ENCODE measurements around the gene C1orf122.

The C1orf122 gene

DNA sequence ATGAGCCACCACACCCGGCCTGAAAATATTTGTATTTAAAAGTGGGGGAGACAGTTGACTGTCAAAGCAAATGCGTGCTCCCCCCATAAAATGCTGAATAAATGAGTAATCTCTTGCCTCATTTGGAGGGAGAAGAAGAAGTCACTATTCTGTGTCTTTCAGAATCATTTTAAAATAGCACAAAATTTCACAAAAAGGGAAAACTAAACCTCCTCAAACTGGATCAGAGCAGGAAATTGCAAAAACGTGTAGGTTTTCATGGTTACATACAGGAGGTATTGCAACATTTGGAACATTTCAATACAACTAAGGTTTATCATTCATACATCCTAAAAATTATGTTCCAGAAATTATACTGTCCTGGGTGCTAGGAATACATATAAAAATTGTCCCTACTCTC is 38.2 kb downstream of the C1orf122 start:
- no peak for DNase-seq (ENCODE audit: low read depth)

DNA sequence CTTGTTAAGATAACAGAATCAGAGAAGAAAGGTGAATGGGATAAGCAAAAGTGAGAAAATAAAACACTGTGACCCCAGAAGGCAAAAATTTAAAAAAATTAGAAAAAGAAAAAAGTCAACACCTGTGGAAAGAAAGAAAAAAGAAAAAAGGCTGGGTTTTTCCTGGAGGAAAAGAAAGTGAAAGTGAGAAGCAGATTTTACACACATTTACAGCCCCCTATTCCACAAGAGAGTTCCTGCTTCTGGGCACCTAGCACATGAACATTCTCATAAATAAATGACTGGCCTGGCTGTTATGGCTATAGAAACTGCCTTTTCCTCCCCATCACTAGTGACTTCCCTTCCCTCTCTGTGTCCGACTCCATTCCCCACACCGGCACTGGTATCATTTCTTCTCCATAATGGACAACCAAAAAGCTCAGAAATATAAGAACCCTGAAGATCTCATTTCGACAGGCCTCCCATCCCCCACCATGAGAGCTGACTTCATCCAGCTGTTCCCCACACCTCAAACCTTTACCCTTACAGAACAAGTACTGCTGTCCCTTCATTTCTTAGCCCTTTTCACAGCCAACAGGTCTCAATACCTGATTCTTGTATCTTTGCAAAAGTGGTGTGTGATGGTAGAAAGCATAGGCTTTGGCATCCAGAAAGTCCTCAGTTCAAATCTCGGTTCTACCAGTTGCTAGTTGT is 39.2 kb downstream of the C1orf122 start:
- DNase-seq (ENCODE audit: low read depth) = no peak

GRCh38 chr1:37849480-37849879 is 41.9 kb downstream of the C1orf122 start:
- no peak for DNase-seq (ENCODE audit: low read depth)

DNA sequence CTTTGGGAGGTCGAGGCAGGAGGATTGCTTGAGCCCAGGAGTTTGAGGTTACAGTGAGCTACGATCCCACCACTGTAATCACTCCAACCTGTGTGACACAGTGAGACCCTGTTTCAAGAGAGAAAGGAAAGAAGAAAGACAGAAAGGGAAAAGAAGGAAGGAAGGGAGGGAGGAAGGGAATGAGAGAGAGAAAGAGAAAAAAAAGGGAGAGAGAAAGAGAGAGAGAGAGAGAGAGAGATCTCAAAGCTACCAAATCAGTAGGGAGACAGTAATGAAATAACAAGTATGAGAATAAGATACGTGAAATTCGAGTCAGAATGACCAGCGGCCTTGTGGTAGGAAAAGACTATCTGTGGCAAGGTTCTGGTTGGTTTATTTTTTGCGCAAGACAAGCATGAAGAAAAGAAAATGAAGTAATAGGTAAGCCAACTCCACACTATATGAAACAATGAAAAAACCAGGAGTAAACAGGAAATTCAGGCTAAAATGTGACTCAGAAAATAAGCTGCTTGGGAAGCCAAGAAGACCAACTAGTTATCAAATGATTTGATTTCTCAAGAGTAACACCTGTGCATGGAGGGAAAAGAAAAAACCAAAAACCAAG is 42.9 kb downstream of the C1orf122 start:
- DNase-seq (ENCODE audit: low read depth) = no peak

GRCh38 chr1:37851262-37851661 is 43.7 kb downstream of the C1orf122 start:
- no peak for DNase-seq (ENCODE audit: low read depth)

DNA sequence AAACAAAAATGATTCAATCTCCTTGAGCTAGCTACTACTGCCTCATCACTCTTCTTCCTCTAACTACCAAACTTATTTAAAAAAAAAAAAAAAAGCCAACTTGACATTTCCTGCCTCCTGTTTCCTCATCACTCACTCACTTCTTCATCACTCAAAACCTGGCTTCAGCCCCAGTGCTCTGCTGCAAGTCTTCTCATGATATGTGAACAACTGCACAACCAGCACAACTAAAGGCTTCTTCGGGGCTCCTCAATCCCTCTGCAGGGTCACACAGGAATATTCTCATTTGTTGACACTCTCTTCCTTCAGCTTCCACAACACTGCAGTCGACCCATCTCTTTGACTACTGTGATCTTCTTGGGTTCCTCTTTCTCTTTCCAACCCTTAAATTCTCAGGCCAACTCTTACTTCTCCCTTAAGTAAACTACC is 44.2 kb downstream of the C1orf122 start:
- DNase-seq (ENCODE audit: low read depth) = no peak

- no peak for DNase-seq (ENCODE audit: low read depth)
Measured at GRCh38 chr1:37853157-37853556, 45.6 kb downstream of the C1orf122 start.

DNA sequence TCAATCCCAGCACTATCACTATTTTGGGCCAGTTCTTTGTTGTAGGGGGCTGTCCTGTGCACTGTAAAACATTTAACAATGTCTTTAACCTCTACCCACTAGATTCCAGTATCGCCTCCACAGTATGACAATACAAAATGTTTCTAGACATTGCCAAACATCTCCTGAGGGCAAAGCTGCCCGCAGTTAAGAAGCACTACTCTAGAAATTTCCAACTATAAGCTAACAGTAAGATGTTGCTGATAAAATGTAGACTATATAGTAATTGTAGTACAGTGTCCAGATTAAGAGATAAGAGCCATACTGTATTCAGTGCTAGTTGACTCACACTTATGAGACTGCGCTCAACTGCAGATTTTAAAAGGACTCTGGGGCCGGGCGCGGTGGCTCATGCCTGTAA is 46.8 kb downstream of the C1orf122 start:
- DNase-seq (ENCODE audit: low read depth) = no peak
